AG04450 (cell line): ENCODE measurements around the gene GPR55. TPM values are rescaled to one million over a fixed set of nuclear protein-coding genes. Genes with fewer than 3 reads are reported as not detected.

Experiments
- CTCF ChIA-PET: fragments of 300-600, 350-600 bp; formaldehyde crosslinking; extraction: SDS; loops from one replicate; lab custom pipeline; 2022; ENCODE audit warnings: antibody characterized with exemption, inconsistent platforms; lab: Charles Lee
- POLR2A ChIA-PET: fragments of 350-600 bp; formaldehyde crosslinking; extraction: SDS; loops from one replicate; lab custom pipeline; 2021; ENCODE audit warnings: antibody characterized with exemption, inconsistent platforms; lab: Yijun Ruan, JAX
- DNase-seq: peaks from one replicate; pipeline ENCODE4 v3.0.0-alpha.2; 2011; ENCODE audit warnings: low read depth, low spot score
- H3K27ac ChIP-seq: one replicate; pipeline ENCODE4 v1.5.1; 2012; ENCODE audit warnings: low read depth, low read length, control low read depth
- H3K27me3 ChIP-seq: one replicate; pipeline ENCODE4 v1.6.0; 2012; ENCODE audit warnings: low read length; ENCODE audit not compliant: control insufficient read depth, insufficient read depth
- H3K4me3 ChIP-seq: 2 replicates; pipeline ENCODE4 v1.5.1; 2011; ENCODE audit warnings: mild to moderate bottlenecking, low read depth, low read length, control low read depth
- H3K9me3 ChIP-seq: 2 replicates; pipeline ENCODE4 v1.5.1; 2012; ENCODE audit warnings: low read length; ENCODE audit not compliant: control insufficient read depth, insufficient read depth
- CTCF ChIP-seq: IDR thresholded peaks from 2 replicates; pipeline ENCODE4 v1.5.1; 2011; ENCODE audit warnings: low read depth, low read length, control low read depth, inconsistent platforms
- polyA plus RNA-seq: library from polyadenylated mRNA; depleted of rRNA; stranded (reverse); fragments of >200 nt; gene quantifications from 2 replicates; pipeline ENCODE4 v1.2.3, GENCODE V29; 2011

GPR55 gene
- polyA plus RNA-seq, 1 experiment, result not detected

GRCh38 chr2:230886671-230887071 is 38.4 kb downstream of the GPR55 start:
- ChIA-PET CTCF (no interaction called here), POLR2A (no interaction called here)
- peaks cover 14% of the 10 kb centered on the region for H3K27me3 ChIP-seq
- TF ChIP-seq CTCF, result no peak
- no peak overlapping the region for H3K4me3 ChIP-seq
- no peaks in the 10 kb centered on the region; the same call in 1 of the 2 replicates for H3K9me3 ChIP-seq
- no peak for DNase-seq
- no peak overlapping the region for H3K27ac ChIP-seq

GRCh38 chr2:230886206-230886605 is 38.8 kb downstream of the GPR55 start:
- H3K27me3 ChIP-seq, result peaks cover 14% of the 10 kb centered on the region
- no peak overlapping the region for H3K27ac ChIP-seq
- H3K4me3 ChIP-seq, result no peak overlapping the region
- no peak for DNase-seq
- H3K9me3 ChIP-seq, result no peaks in the 10 kb centered on the region; the same call in 1 of the 2 replicates
- CTCF ChIA-PET, result interaction anchor here (0.7 to 1.0 kb wide), 2 partner anchors 21 to 167 kb away, joined by 3 read pairs; partner anchors contain the start of gene ITM2C
- POLR2A ChIA-PET, result no interaction called here
- no peak for TF ChIP-seq CTCF

- Histone ChIP-seq H3K27me3 (peaks cover 14% of the 10 kb centered on the region), H3K9me3 (no peaks in the 10 kb centered on the region; the same call in 1 of the 2 replicates), H3K4me3 (no peak overlapping the region), H3K27ac (no peak overlapping the region)
- CTCF ChIA-PET, result interaction anchor here (0.7 to 1.0 kb wide), 2 partner anchors 21 to 168 kb away, joined by 3 read pairs; partner anchors contain the start of gene ITM2C
- POLR2A ChIA-PET, result no interaction called here
- peak; percentile 33 for DNase-seq
- TF ChIP-seq CTCF, result no peak
These were observed 39.4 kb downstream of the GPR55 start for GRCh38 chr2:230885463-230886130.

GRCh38 chr2:230881840-230882239 is 43.2 kb downstream of the GPR55 start:
- ChIA-PET POLR2A (no interaction called here), CTCF (no interaction called here)
- Histone ChIP-seq H3K27ac (no peak overlapping the region), H3K9me3 (no peaks in the 10 kb centered on the region), H3K27me3 (no peaks in the 10 kb centered on the region), H3K4me3 (no peak overlapping the region)
- no peak for TF ChIP-seq CTCF
- no peak for DNase-seq

GRCh38 chr2:230879891-230880290 is 45.2 kb downstream of the GPR55 start:
- ChIA-PET CTCF (no interaction called here), POLR2A (no interaction called here)
- DNase-seq, result no peak
- no peak overlapping the region for H3K27ac ChIP-seq
- no peaks in the 10 kb centered on the region for H3K9me3 ChIP-seq
- no peak overlapping the region for H3K4me3 ChIP-seq
- no peaks in the 10 kb centered on the region for H3K27me3 ChIP-seq
- TF ChIP-seq CTCF, result no peak
